Smooth muscle cell (in vitro differentiated cells): ENCODE data around the gene PARS2. TPM values are rescaled to one million over a fixed set of nuclear protein-coding genes. Genes with fewer than 3 reads are reported as not detected.

ENCODE experiments used
- DNase-seq: peaks from one replicate; lab custom pipeline; 2025; ENCODE audit not compliant: unreplicated experiment; lab: John Stamatoyannopoulos, UW
- H2AFZ ChIP-seq: fragments of 200-600 bp; sonication (generic); 2 replicates; pipeline ENCODE4 v1.6.0; 2016; ENCODE audit warnings: antibody characterized with exemption, low read depth, mild to moderate bottlenecking
- H3F3A ChIP-seq: fragments of 200-600 bp; sonication (generic); 2 replicates; pipeline ENCODE4 v1.6.0; 2017; ENCODE audit warnings: antibody characterized with exemption, low read depth
- H3K27ac ChIP-seq: fragments of 200-600 bp; sonication (generic); 2 replicates; pipeline ENCODE4 v1.5.1; 2016; ENCODE audit warnings: low read depth, mild to moderate bottlenecking
- H3K27me3 ChIP-seq: fragments of 200-600 bp; sonication (generic); 2 replicates; pipeline ENCODE4 v1.6.1; 2016; ENCODE audit warnings: low read depth, mild to moderate bottlenecking
- H3K36me3 ChIP-seq: fragments of 200-600 bp; sonication (generic); 2 replicates; pipeline ENCODE4 v1.5.1; 2016; ENCODE audit warnings: low read depth
- H3K4me1 ChIP-seq: fragments of 200-600 bp; sonication (generic); 2 replicates; pipeline ENCODE4 v1.5.1; 2016; ENCODE audit warnings: low read depth
- H3K4me2 ChIP-seq: fragments of 200-600 bp; sonication (generic); 2 replicates; pipeline ENCODE4 v1.6.0; 2016; ENCODE audit warnings: mild to moderate bottlenecking
- H3K4me3 ChIP-seq: fragments of 200-600 bp; sonication (generic); 2 replicates; pipeline ENCODE4 v1.5.1; 2016; ENCODE audit warnings: mild to moderate bottlenecking
- H3K79me2 ChIP-seq: fragments of 200-600 bp; sonication (generic); 2 replicates; pipeline ENCODE4 v1.6.0; 2016; ENCODE audit warnings: low read depth, mild to moderate bottlenecking
- H3K9ac ChIP-seq: fragments of 200-600 bp; sonication (generic); 2 replicates; pipeline ENCODE4 v1.6.0; 2016; ENCODE audit warnings: low read depth
- H3K9me3 ChIP-seq: fragments of 200-600 bp; sonication (generic); replicated peaks from 2 replicates; pipeline ENCODE4 v1.5.1; 2016; ENCODE audit warnings: low read depth
- H4K20me1 ChIP-seq: fragments of 200-600 bp; sonication (generic); 2 replicates; pipeline ENCODE4 v1.6.0; 2016; ENCODE audit warnings: low read depth
- WGBS: methylation state at CpG from one replicate; pipeline ENCODE4 v1.1.7; 2016; ENCODE audit warnings: low lambda C conversion rate; 5-methylcytosine and 5-hydroxymethylcytosine counted together
- polyA plus RNA-seq: library from polyadenylated mRNA; unstranded; fragments of >200 nt; fragmentation: Nextera tagmentation; extraction: Ambion mirVana; gene quantifications from 2 replicates; pipeline ENCODE4 v1.2.1, GENCODE V29; 2016
- total RNA-seq: library from RNA; depleted of rRNA; stranded (reverse); fragments of >200 nt; gene quantifications from 2 replicates; pipeline ENCODE4 v1.2.3, GENCODE V29; 2014
- TF ChIP-seq, protein P1 (sequence below): fragments of 200-600 bp; sonication (generic); IDR thresholded peaks from 2 replicates; pipeline ENCODE4 v1.5.1; 2017; ENCODE audit warnings: borderline replicate concordance, mild to moderate bottlenecking, antibody characterized with exemption; ENCODE audit not compliant: insufficient read depth, poor library complexity, severe bottlenecking

PARS2 gene
- total and polyA plus RNA-seq, 2 experiments from 2014 or later = 1.7 to 5.7 TPM

DNA sequence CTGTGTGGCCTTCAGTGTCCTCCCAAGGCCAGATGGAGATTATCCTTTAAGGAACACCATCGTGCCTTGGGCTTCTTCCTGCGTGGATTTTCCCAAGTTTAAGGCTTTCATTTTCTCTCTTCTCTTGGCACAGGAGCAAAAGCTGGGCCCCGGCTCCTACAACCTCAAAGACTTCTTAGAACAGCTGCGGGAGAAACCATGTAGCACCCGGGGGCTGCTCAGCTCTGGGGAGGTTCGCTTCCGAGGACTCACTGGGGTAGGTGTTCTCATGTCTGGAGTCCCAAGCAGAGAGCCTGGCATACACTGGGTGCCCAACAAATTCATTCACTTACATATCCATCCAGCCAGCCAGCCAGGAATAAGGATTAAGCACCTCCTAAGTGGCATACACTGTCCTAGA, 43.4 kb upstream of the PARS2 start:
- WGBS = 89% methylated on average over 7 of the region's 7 CpGs
- Histone ChIP-seq H3K36me3 (no peaks in the 10 kb centered on the region), H3K9ac (no peak overlapping the region), H3K79me2 (no peaks in the 10 kb centered on the region), H3K4me2 (no peak overlapping the region), H3K4me3 (no peak overlapping the region), H4K20me1 (no peaks in the 10 kb centered on the region), H3K27me3 (no peaks in the 10 kb centered on the region), H2AFZ (no peak overlapping the region), H3K27ac (no peak overlapping the region), H3K4me1 (no peaks in the 10 kb centered on the region), H3K9me3 (no peaks in the 10 kb centered on the region), H3F3A (no peaks in the 10 kb centered on the region)
- TF ChIP-seq, protein P1, sequence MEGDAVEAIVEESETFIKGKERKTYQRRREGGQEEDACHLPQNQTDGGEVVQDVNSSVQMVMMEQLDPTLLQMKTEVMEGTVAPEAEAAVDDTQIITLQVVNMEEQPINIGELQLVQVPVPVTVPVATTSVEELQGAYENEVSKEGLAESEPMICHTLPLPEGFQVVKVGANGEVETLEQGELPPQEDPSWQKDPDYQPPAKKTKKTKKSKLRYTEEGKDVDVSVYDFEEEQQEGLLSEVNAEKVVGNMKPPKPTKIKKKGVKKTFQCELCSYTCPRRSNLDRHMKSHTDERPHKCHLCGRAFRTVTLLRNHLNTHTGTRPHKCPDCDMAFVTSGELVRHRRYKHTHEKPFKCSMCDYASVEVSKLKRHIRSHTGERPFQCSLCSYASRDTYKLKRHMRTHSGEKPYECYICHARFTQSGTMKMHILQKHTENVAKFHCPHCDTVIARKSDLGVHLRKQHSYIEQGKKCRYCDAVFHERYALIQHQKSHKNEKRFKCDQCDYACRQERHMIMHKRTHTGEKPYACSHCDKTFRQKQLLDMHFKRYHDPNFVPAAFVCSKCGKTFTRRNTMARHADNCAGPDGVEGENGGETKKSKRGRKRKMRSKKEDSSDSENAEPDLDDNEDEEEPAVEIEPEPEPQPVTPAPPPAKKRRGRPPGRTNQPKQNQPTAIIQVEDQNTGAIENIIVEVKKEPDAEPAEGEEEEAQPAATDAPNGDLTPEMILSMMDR = no peak
- no peak for DNase-seq

DNA sequence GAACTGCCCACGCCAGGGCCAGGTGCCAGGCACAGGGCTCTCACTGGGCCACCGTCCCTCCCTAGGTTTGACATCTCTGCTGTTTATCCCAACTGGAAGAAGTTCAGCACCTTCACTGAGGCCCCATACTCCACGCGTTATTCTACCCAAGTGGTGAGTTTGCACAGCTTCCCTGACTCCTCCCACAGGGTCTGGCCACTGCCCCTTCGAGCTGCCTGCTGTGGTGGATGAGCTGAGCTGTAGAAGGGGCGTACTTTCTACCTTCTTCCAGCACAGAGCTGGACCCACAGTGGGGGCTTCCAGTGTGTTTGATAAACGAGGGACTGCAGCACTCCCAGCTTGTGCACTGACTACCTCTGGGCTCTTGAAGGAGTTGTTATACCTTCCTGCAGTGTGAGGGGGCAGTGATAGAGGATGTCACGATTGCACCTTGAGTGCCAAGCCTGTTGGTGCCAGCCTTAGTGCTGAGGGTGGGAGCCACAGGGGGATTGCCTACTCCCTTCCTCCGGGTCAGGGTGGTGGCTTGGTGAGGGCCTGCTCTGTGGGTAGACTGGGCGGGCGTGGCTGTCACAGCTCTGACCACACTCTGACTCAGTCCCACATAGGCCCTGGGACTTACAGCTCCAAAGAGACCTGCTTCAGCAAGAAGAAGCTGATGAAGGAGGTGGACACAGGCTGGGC, 42.7 kb upstream of the PARS2 start:
- no peaks in the 10 kb centered on the region for H3K79me2 ChIP-seq
- no peaks in the 10 kb centered on the region for H3K9me3 ChIP-seq
- DNase-seq = no peak
- no peaks in the 10 kb centered on the region for H3F3A ChIP-seq
- H3K9ac ChIP-seq = no peak overlapping the region
- no peaks in the 10 kb centered on the region for H3K36me3 ChIP-seq
- 76% methylated on average over 11 of the region's 11 CpGs for WGBS
- H3K4me3 ChIP-seq = no peak overlapping the region
- peaks cover 2% of the 10 kb centered on the region for H3K27me3 ChIP-seq
- H3K27ac ChIP-seq = no peak overlapping the region
- no peak overlapping the region for H3K4me2 ChIP-seq
- H3K4me1 ChIP-seq = no peaks in the 10 kb centered on the region
- no peaks in the 10 kb centered on the region for H4K20me1 ChIP-seq
- H2AFZ ChIP-seq = no peak overlapping the region
- TF ChIP-seq, protein P1 = no peak

DNA sequence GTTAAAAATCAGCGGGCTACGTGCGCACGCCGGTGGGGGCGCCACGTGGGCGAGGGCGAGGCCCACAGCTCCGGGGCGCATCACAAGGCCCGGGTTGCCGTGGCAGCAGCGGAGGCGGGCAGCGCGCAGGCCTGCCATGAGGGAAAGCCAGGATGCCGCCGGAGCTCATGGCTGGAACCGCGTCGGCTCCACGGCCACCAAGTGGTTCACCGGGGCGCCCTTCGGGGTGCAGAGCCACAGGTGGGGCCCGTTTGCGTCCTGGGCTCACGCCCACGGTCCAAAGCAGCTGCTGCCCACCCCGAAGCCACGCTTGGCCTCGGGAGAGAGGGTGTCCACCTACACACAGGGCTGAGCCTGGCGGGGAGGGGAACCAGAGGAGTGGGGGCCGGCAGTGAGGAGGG, 41.7 kb upstream of the PARS2 start:
- H3K4me2 ChIP-seq = no peak overlapping the region

GRCh38 chr1:54805466-54805865, 41.1 kb upstream of the PARS2 start:
- no peaks in the 10 kb centered on the region for H3K79me2 ChIP-seq
- DNase-seq = no peak
- H3K4me1 ChIP-seq = no peaks in the 10 kb centered on the region
- H3K27ac ChIP-seq = no peak overlapping the region
- no peaks in the 10 kb centered on the region for H4K20me1 ChIP-seq
- H3K9me3 ChIP-seq = no peaks in the 10 kb centered on the region
- H3F3A ChIP-seq = no peaks in the 10 kb centered on the region
- H3K4me3 ChIP-seq = no peak overlapping the region
- H3K36me3 ChIP-seq = no peaks in the 10 kb centered on the region
- 85% methylated on average over 3 of the region's 3 CpGs for WGBS
- no peak overlapping the region for H3K9ac ChIP-seq
- no peak overlapping the region for H3K4me2 ChIP-seq
- peaks cover 18% of the 10 kb centered on the region for H3K27me3 ChIP-seq
- no peak overlapping the region for H2AFZ ChIP-seq
- TF ChIP-seq, protein P1 = no peak

More for the DNA sequence above, 41.7 kb upstream of the PARS2 start:
- H4K20me1 ChIP-seq = no peaks in the 10 kb centered on the region
- DNase-seq = no peak
- no peaks in the 10 kb centered on the region for H3F3A ChIP-seq
- no peaks in the 10 kb centered on the region for H3K79me2 ChIP-seq
- H2AFZ ChIP-seq = no peak overlapping the region
- no peaks in the 10 kb centered on the region for H3K9me3 ChIP-seq
- TF ChIP-seq, protein P1 = no peak
- no peaks in the 10 kb centered on the region for H3K36me3 ChIP-seq
- WGBS = 93% methylated on average over 35 of the region's 35 CpGs
- no peak overlapping the region for H3K27ac ChIP-seq
- H3K9ac ChIP-seq = no peak overlapping the region
- no peak overlapping the region for H3K4me3 ChIP-seq
- no peaks in the 10 kb centered on the region for H3K4me1 ChIP-seq
- H3K27me3 ChIP-seq = peaks cover 13% of the 10 kb centered on the region
